HG02759 (cell line): ENCODE data around the gene FMN1.
A peak's percentile ranks its signal among the peaks of the same experiment; 100 is the strongest.

Source experiments
- ATAC-seq: cut with Tn5 transposase; IDR thresholded peaks from one replicate; pipeline ENCODE4 v1.9.1; 2021; ENCODE audit warnings: mild to moderate bottlenecking, moderate library complexity; ENCODE audit not compliant: unreplicated experiment

Gene FMN1

GRCh38 chr15:32941823-32942222, 252.7 kb downstream of the FMN1 start:
- no peak for ATAC-seq

DNA sequence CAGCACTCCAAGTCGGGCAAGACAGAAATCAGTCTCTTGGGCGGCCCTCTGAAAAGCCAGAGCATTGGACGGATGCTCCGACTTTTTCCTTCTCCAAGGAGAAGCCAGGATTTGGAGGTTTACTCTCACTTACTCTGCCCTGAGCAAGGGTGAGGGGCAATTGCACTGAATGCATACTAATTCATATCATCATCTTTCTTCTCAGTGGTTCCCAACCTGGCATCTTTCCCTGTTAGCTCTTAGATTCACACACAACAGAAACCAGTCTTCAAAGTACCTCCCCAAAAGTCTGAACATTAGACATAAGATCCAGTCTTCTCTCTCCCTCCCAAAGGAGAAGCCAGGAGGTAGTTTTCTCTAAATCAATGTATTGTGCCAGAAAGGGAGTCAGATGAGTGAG, 257.5 kb downstream of the FMN1 start:
- ATAC-seq: no peak

DNA sequence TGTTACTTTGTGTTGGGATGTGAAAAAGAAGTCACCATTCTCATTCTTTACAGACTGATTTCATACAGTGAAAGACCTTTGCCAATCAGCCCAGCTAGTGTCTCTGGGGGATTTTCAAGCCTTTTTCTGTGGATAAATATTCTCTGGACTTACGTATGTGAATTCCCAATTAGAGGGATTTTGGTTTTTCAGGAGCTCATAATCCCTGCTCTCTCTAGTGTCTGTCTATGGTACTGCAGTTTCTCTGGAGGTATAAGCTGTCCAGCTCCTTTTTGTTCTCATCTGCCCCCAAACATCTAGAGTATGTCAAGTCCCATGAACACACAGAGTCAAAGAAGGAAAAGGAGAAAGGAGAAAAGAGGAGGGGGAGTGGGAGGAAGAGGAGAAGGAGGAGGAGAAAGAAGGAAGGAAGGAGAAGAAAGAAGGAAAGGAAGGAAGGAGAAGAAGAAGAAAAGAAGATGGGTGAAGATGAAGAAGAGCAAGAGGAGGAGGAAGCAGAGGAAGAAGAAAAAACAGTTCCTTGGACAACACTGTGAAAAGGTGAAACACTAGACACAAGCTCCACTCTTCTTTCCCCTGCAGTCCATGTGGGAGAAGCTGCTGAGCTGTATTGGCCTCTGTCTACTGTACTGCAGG, 258.1 kb downstream of the FMN1 start:
- ATAC-seq: no peak

DNA sequence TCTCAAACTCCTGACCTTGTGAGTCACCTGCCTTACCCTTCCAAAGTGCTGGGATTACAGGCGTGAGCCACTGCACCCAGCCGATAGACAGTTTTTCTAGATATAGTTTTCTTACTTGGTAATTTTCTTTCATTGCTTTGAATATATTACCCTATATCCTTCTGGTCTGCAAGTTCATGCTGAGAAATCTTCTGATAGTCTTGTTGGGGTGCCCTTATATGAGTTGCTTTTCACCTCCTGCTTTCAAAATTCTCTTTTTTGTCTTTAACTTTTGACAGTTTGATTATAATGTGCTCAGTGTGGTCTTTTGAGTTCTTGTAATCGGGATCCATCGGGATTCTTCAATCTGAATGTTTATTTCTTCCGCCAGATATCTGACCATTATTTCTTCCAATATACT, 259.4 kb downstream of the FMN1 start:
- no peak for ATAC-seq

DNA sequence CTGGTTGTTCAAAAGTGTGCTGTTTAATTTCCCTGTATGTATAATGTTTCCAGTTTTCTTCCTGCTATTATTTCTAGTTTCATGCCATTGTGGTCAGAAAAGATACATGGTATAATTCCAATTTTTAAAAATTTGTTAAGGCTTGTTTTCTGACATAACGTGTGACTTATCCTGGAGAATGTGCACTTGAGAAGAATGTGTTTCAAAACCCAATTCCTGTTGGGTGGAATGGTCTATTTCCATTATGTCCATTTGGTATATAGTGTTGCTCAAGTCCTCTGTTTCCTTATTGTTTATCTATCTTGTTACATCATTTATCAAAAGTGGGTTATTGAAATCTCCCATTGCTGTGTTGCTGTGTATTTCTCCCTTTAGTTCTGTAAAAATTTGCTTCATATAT, 261.3 kb downstream of the FMN1 start:
- no peak for ATAC-seq

DNA sequence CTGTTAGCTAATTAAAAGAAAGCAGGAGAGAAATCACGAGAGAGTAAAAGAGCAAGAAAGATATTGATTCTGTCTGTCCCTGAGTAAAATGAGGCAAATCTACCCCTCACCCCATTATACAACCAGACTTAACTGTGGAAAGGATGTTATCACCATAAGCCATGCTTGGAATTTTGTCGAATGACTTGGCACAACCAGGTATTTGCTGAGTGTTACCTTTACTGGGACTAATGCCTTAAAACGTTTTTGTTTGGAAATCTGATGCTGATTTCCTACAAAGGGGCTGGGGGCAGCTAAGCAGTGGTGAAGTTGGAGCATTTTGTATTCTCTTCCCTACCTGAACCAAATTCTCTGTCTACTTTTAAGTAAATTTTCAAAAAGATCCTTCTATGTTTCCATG, 265.6 kb downstream of the FMN1 start:
- no peak for ATAC-seq

GRCh38 chr15:32927124-32927523, 267.4 kb downstream of the FMN1 start:
- ATAC-seq: no peak

- no peak for ATAC-seq
These were observed 271.3 kb downstream of the FMN1 start for GRCh38 chr15:32923176-32923575.

DNA sequence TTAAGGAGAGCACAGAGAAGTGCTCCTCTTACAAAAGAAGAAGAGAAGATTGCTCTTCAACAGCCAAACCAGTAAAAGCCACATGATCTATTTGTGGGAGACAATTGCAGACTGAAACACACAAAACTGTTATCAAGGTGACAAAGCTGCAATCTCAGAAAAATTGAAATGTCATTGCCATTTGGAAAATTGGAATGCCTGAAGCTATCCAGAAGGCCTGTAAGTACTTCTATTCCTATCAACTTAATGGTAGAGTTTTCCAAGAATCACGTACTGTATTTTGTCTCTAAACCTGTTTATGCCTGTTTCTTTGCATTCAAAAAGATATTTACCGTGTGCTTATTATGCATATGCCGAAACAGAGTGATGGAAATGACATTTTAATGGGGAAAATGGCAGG, 272.0 kb downstream of the FMN1 start:
- ATAC-seq: no peak

DNA sequence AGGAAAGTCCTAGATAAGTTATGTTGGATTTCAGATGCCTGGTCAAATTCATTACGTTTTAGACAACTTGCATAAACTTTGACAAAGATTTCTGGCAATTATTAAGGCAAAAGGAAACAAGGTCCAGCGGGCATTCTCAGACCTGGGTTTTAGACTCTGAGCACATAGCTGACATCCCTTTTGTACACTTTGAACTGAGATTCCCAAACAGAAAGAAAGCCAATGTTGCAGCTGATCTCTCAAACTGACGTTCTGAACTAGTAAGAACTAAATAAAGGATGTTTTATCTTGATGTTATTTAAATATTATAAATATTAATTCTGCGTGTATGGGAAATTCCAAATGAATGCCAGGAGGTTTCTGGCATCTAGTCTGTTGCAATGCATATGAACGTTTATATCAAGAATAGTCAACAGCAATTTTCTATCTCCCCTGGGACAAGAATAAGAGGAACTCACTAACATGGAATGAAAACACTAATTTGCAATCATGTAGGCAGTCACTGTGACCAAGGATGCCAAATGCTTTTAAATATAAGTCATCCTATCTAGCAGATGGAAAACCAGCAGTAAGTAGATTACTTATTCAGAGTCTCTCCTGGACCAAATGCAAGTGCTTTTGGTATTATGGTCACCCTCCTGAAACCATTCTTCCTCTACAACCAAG, 274.6 kb downstream of the FMN1 start:
- ATAC-seq: no peak

GRCh38 chr15:32918547-32918946, 276.0 kb downstream of the FMN1 start:
- ATAC-seq: no peak

- no peak for ATAC-seq
These were observed 283.7 kb downstream of the FMN1 start for GRCh38 chr15:32910839-32911238.

GRCh38 chr15:32909431-32909830, 285.1 kb downstream of the FMN1 start:
- no peak for ATAC-seq

DNA sequence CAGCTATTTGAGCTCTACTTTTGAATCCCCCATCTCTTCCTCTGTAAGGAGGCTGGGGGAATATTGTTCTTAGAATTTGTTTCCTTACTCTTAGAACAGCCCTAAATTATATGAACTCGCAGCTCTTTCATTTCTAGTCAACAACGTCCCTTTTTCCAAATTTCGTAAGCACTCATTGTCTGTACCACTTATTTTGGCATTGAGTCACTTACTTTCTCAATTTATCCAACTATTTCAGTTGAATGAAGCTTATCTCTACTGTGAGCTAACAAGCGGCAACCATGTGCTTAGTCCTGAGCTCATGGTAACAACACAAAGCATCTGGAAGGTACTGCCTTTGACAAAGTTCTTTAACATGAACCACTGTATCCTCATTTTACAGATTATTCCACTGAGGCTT, 285.6 kb downstream of the FMN1 start:
- ATAC-seq: peak; percentile 22

- peak; percentile 90 for ATAC-seq
These were observed 286.2 kb downstream of the FMN1 start for GRCh38 chr15:32908135-32908801.

- no peak for ATAC-seq
These were observed 289.0 kb downstream of the FMN1 start for GRCh38 chr15:32905481-32905880.

- no peak for ATAC-seq
These were observed 290.1 kb downstream of the FMN1 start for GRCh38 chr15:32904448-32904847.

- ATAC-seq: no peak
These were observed 290.8 kb downstream of the FMN1 start for GRCh38 chr15:32903591-32904290.

DNA sequence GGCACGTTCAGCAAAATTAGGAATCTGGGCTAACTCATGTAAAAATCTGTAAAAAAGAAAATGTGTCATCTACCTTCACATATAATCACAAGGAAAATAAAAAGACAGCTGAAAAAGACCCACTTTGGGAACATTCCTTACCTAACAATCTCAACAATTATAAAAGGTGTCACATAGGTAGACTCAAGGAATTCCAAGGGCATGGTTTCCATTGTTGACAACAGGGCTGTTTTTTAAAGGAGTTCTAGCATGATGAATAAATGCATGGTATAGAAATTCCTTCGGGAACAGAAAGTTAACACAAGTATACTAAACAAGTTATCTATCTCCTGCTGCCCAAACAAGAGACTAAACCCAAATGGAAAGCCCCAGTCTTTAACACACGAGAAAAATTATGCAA, 292.5 kb downstream of the FMN1 start:
- no peak for ATAC-seq

DNA sequence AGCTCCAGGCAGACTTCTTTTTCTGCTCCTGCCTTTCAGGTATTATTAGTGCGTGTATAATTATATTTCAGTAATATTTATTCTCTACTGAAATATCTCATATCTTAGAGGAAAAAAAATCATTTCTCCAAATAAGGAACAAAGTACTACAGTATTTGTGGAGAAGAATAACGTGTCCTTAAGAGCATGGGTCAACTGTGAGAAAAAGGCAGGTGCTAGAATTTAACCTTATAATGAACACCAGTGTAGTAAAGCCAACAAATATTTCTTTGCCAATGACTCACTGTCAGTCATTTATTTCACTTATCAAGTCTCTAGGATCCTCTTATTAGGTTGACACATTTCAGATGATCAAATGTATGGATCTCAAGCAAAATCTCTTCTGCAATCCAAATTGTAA, 293.3 kb downstream of the FMN1 start:
- no peak for ATAC-seq

GRCh38 chr15:32899126-32899596, 295.4 kb downstream of the FMN1 start:
- peak; percentile 53 for ATAC-seq

GRCh38 chr15:32898414-32898813, 296.1 kb downstream of the FMN1 start:
- no peak for ATAC-seq
